VCaP (cell line): ENCODE data around the gene CMTM4.

ENCODE experiments used
- H3K27ac ChIP-seq: fragments of 450-650 bp; 2 replicates; pipeline ENCODE4 v1.5.1; 2017
- TF ChIP-seq, protein P1 (sequence below): fragments of 450-650 bp; conservative IDR thresholded peaks from 2 replicates; pipeline ENCODE4 v1.5.1; 2017; ENCODE audit warnings: mild to moderate bottlenecking, moderate library complexity

The CMTM4 gene

DNA sequence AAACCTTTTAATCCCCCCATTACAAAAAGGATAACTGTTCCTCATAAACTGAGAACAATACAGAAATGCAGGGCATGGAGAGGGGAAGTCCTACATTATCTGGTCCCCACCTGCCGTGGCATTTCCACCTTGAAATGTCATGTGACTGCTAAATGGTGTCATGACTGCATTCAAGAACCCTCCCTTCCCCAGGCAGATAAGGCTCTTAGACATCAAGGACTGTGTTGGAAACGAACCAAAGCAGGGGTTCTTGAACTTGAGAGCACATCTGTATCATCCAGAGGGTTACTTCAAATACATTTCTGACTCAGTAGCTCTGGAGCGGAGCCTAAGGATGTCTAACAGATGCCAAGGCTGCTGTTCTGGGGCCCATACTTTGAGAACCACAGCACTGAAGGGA is 73.7 kb downstream of the CMTM4 start:
- TF ChIP-seq, protein P1, sequence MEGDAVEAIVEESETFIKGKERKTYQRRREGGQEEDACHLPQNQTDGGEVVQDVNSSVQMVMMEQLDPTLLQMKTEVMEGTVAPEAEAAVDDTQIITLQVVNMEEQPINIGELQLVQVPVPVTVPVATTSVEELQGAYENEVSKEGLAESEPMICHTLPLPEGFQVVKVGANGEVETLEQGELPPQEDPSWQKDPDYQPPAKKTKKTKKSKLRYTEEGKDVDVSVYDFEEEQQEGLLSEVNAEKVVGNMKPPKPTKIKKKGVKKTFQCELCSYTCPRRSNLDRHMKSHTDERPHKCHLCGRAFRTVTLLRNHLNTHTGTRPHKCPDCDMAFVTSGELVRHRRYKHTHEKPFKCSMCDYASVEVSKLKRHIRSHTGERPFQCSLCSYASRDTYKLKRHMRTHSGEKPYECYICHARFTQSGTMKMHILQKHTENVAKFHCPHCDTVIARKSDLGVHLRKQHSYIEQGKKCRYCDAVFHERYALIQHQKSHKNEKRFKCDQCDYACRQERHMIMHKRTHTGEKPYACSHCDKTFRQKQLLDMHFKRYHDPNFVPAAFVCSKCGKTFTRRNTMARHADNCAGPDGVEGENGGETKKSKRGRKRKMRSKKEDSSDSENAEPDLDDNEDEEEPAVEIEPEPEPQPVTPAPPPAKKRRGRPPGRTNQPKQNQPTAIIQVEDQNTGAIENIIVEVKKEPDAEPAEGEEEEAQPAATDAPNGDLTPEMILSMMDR = no peak
- H3K27ac ChIP-seq = no peak overlapping the region

DNA sequence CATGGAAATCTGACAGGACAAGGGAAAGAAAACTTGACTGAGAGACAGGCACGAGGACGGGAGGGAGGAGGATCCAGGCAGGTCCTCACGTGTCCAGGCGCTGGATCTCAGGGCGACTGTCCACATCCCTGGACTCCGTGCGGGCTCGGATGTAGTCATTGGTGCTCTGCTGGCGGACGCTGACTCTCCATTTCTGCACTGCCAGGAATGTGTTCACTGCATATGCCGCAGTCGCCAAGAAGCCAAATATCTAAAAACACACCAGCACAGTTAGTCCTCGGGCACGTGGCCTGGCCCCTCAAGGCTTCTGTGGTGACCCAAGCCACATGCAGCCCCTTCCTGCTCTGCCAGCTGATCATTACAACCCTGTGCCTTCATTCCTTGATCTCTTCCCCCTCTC is 74.6 kb downstream of the CMTM4 start:
- no peak overlapping the region for H3K27ac ChIP-seq
- TF ChIP-seq, protein P1 = no peak

DNA sequence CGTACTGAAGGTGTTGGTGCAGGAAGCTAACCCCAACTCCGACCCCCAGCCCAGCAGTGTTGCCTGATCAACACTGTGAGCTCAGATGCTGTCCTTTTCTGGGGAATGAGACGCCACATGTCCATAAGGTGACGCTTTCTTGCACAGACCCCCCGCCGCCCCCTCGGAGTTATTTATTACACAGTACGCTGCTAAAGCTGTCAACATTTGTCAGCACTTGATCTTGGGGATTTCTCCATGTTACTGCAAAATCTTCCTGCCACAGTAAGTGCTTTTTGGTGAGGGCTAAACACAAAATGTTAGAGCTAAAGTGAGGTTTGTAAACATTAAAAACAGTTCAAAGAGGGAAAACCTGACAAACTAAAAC is 76.1 kb downstream of the CMTM4 start:
- TF ChIP-seq, protein P1 = no peak
- H3K27ac ChIP-seq = no peak overlapping the region

DNA sequence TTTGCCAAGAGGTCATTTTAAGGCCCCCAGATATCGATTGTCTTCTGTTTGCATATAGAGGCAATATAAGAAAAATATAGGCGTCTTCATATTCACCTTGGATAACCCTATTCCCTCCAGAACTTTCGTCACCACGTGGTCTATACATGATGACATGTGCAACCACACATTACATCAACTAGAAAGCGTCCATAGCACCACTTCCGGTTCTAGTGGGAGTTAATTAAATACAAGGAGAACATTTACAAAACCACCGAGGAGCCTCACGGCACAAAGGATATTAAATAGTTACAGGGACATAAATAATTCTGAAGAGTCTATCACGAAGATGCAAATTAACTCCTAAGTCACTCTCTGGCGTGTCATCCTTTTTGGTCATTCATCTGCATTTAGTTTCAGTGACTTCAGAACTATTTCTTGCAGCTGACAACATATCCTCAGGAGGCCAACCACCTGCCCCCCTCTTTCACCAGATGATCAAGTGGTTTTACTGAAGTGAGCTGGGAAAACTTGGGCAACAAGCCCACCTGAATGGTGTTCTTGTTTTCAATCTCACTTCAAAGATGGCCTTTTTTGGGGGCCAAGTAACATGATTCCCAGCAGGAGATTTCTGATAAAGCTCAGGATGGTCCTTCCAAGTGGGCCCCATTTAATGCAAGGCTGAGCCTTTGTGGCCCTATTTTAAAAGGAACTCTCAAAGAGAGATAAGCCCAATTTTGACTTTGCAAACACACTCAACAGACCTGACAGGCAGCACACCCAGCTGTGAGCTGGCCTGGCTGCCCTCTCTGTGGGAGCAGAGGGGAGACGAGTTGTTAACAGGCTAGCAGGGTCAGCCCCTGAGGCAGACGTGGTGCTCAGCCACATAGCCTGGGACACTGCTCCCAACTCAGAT is 76.8 kb downstream of the CMTM4 start:
- H3K27ac ChIP-seq = no peak overlapping the region
- TF ChIP-seq, protein P1 = no peak

DNA sequence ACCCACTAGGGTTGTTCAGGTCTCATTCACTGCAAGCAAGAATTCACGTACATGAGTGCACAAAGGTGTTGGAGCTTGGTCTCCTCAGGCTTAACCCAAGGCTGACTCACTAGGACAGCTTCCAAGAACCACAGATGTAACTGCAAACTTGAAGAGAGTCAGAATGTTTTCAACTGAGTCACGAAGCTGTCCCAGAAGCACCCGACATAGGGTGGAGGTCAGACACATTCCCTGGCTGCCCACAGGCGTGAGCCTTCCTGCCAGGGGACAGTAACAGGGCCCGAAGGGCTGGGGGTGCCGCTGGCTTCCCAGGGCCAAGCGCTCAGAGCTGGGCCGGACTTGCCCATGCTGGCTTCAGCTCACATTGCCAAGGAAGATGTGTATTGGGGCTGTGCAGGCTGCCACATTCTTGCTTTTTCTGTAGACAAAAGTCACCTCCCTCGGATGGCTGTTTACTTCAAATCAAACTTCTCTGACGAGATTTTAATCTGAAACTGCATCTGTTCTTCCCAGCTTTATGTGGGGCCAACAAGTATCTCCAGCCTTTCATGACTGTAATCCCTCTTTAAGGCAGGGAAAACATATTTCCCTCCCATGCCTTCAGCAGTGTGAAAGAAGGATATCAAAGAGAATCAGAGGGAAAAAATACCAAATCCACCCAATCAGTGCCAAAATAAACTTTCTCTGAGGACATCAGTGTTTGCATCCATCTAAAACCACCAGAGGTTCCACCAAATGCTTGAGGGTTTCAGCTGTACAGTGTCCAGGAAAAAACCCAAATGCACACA is 77.8 kb downstream of the CMTM4 start:
- H3K27ac ChIP-seq = peak overlapping the region; percentile 22; the same call in 1 of the 2 replicates
- TF ChIP-seq, protein P1 = no peak

DNA sequence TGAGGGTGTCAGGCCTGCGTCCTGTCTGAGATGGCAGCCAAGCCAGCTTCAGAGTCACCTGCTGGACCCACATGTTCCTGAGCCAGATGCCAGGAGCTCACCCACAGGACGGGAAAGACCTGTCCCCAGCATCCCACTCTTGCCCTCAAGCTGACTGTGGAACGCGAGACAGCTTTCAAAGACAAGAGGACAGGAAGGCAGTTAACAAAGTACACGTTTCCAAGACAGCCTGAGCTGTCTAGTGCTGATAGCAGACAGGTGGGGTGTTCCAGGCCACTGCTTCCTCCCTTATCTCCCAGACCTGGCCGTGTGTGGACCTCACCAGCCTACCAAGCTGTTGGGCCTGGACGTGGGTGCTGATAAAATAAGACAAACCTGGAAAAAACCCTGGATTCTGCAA is 78.8 kb downstream of the CMTM4 start:
- peak overlapping the region; percentile 22; the same call in 1 of the 2 replicates for H3K27ac ChIP-seq
- TF ChIP-seq, protein P1 = no peak

DNA sequence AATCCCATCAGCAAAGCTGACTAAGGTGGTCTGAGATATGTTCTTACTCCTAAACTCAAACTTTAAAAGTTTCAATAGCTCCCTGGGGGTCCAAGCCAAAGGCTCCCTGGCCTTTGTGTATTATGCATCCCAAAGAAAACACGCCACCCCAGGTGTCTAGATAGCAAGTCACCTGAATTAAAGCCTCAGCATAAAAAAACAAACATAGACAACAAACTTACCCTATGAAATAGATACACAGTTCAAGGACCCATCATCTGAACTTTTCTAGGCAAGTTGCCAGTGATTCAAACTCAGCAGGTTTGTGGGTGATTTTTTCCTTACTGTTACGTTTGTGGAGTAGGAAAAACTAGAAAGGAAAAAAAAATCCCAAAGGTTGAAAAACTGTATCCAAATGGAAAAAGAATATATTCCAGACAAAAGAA is 79.5 kb downstream of the CMTM4 start:
- TF ChIP-seq, protein P1 = no peak
- no peak overlapping the region for H3K27ac ChIP-seq
